HG02943 (cell line): ENCODE data around the gene ZNF438.
A peak's percentile ranks its signal among the peaks of the same experiment; 100 is the strongest.
"Not testable (repeated sequence)": the region's sequence is repeated elsewhere in the genome, so short reads cannot be mapped to it uniquely, and the experiment has no call there.

Experiments used
- ATAC-seq: cut with Tn5 transposase; IDR thresholded peaks from one replicate; pipeline ENCODE4 v1.9.1; 2021; ENCODE audit warnings: mild to moderate bottlenecking, low read depth, moderate library complexity; ENCODE audit not compliant: unreplicated experiment

The ZNF438 gene

DNA sequence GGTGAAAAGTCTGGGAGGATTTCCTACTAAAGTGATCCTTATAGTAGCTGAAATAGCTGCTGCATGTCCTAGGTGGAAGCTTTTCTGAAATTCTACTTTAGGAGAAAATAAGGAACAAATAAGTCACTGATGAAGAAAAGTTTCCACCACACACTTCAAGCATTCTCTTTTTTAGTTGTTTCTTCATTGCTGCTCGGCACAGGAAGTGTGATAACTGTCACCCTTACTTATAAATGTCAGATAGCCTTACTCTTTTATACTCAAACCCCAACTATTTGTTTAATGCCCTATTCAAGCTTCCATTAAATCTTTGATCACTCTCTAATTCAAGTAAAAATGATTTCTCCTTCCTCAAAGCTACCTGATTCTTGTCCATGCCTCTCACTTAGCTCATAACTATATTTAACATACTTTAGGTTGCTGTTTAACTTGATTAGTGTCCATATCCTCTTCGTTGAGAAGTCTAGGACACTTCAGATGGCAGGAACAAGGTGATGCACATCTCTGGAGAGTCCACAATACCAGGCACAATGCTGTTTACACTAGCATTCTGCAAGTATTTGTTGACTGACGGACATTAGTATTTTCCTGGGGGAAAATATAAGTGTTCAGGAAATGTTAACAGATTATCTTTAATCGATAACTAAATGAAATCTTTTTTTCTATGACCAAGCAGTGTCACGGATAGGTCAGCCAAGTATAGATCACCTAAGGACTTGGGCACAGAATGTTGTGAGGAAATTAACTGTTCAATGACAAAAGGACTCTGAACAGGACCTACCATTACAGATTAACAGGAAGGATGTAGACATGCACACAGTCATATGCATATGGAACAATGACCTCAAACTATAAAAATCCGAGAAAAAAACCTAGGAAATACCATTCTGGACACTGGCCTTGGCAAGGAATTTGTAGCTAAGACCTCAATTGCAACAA is 67.4 kb downstream of the ZNF438 start:
- no peak for ATAC-seq

DNA sequence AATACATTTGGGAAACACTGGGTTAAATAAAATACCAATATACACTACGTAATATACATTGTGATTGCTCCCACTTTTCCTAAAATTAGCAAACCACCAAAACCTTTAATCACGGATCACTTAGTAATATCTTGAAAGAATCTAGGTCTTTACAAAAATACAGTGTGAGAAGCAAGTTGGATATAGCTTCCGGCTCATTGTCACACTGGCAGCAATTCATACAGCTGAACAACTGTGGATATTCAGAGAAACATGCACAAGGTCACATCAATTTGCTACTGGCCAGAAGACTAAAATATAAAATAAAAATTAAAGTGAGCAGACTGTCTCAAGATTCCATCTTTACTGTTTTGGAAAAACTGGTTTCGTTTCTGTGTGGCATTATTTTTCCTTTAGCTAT is 69.1 kb downstream of the ZNF438 start:
- ATAC-seq: no peak

DNA sequence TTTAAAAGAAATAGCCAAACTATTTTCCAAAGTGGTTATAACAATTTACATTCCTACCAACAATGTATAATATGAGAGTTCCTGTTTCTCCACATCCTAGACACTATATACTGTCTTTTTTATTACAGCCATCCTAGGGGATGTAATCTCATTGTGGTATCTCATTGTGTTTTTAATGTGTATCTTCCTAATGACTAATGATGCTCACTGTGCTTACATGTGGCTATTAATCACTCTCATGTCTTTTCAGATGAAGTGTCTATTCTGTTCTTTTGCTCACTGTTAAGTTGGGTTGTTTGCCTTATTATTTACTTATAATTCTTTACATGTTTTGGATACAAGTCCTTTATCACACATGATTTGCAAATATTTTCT is 71.8 kb downstream of the ZNF438 start:
- ATAC-seq: no peak

DNA sequence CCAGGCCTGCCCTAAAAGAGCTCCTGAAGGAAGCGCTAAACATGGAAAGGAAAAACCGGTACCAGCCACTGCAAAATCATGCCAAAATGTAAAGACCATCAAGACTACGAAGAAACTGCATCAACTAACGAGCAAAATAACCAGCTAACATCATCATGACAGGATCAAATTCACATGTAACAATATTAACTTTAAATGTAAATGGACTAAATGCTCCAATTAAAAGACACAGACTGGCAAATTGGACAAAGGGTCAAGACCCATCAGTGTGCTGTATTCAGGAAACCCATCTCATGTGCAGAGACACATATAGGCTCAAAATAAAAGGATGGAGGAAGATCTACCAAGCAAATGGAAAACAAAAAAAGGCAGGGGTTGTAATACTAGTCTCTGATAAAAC is 82.4 kb downstream of the ZNF438 start:
- ATAC-seq: not testable (repeated sequence)

DNA sequence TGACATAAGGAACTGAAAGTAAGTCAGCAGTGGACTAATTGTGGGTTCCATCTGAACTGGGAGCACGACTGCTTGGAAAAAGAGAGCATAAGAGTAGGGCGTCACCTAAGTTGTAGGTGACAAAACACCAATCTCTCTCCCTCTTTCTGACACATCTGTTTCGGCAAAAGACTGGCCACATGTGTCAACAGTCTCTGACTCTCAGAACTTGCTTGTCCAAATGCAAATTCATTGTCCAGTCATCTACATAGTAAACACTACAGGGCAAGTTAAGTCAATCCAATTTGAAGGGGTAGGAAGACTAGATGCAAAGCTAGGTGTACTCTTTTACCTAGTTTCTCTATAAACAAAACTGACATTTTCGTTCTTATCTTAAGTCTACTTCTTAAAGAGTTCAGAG is 87.7 kb downstream of the ZNF438 start:
- ATAC-seq: no peak

DNA sequence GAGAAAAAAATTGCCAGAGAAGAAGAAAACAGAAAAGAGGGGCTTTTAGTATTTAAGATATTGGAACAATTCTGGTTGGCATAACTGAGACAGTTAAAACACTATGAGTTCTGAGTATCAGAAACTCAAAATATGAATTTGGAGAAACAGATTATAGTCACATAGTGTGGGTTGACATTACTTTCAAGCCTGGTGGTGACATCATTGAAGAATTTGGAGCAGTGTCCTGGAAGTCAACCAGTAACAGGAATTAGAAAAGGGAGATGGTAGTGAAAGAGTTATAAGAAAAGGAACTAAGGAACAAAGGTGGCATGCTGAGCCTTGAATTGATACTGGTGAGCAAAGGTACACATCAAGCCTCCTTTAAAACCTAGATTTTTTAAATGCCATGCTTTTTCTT is 88.2 kb downstream of the ZNF438 start:
- no peak for ATAC-seq

DNA sequence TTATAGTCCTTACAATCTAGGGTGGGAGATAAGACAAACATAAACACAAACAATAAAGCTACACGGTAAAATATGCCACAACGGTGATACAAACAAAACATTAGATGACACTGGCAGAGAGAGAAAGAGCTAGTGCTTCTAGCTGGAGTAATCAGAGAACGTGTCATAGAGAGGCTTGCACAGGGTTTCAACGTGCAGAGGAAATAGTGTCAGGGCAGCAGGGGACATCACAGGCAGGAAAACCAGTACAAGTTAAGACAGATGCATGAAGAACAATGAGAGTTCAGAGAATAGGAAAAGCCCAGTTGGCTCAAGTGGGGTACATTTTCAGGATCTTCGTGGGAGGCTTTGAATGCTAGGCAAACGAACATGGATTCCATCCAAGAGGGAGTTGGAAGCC is 91.4 kb downstream of the ZNF438 start:
- ATAC-seq: no peak

DNA sequence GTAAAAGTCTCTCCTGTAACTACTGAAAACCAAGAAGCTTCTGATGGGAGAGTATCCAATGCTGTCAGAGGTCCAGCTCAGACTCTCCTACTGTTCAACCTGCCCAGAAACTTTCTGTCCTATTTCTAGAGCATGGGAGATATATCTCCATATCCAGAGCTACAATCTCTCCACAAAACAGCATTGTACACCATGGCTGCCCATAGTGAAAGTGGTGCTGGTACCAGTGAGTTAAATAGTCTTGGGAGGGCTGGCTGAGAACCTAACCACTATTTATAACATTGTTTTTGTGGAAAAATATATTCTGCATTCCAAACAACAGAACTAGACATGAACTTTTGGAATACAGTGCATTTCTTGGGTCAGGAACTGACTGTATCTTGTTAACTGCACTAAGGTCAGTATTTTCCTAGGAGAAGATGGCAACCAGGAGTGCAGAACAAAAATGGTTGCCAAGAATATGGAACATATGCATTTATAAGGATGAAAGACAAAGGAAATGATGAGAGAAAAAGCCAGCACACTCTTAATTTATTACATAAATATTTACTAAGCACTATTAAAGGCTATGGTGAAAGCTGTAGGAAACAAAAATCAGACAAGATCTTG is 91.9 kb downstream of the ZNF438 start:
- no peak for ATAC-seq

DNA sequence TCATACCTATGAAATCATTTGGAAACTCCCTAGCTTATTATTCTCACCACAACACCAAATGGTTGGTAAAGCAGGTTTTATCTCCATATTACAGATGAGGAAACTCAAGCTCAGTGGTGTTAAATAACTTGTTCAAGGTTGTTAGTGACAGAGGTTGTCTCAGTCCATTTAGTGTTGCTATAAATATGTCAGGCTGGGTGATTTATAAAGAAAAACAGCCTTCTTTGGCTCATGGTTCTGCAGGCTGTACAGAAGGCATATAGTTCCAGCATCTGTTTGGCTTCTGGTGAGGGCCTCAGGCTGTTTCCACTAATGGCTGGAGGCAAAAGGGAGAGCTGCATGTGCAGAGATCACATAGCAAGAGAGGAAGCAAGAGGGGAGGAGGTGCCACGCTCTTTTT is 96.6 kb downstream of the ZNF438 start:
- ATAC-seq: no peak

DNA sequence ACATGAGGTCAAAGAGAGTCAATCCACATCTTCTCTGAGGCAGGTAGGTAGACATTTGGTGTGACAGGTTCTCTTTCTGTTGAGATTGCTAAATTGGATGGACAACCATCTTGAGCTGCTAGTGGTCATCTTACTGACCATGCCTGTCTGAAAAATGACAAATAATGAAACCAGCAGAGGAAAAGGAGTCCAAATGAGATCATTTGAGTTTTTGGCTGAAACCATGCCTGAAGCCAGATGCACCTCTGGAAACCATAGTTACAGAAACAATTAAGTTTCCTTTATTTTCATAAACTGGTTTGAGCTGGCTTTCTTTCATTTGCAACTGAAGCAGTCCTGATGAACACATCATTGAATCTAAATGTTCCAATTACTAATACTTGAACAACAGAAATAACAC is 100.6 kb downstream of the ZNF438 start:
- no peak for ATAC-seq

DNA sequence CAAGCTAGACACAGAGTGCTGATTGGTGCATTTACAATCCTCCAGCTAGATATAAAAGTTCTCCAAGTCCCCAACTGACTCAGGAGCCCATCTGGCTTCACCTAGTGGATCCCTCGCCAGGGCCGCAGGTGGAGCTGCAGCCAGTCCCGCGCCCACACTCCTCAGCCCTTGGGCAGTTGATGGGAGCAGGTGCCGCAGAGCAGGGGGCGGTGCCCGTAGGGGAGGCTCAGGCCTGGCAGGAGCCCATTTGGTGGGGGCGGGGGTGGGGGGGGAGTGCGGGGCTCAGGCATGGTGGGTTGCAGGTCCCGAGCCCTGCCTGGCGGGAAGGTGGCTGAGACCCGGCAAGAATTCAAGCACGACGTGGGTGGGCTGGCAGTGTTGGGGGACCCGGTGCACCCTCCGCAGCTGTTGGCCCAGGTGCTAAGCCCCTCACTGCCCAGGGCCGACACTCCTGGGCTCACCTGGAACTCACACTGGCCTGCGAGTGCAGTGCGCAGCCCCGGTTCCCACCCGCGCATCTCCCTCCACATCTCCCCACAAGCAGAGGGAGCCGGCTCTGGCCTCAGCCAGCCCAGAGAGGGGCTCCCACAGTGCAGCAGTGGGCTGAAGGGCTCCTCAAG is 101.7 kb downstream of the ZNF438 start:
- no peak for ATAC-seq

DNA sequence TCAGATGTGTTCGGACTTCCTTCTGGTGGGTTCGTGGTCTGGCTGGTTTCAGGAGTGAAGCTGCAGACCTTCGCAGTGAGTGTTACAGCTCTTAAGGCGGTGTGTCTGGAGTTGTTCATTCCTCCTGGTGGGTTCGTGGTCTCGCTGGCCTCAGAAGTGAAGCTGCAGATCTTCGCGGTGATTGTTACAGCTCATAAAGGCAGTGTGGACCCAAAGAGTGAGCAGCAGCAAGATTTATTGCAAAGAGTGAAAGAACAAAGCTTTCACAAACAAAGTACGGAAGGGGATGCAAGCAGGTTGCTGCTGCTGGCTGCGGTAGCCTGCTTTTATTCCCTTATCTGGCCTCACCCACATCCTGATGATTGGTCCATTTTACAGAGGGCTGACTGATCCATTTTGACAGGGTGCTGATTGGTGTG is 102.3 kb downstream of the ZNF438 start:
- not testable (repeated sequence) for ATAC-seq

DNA sequence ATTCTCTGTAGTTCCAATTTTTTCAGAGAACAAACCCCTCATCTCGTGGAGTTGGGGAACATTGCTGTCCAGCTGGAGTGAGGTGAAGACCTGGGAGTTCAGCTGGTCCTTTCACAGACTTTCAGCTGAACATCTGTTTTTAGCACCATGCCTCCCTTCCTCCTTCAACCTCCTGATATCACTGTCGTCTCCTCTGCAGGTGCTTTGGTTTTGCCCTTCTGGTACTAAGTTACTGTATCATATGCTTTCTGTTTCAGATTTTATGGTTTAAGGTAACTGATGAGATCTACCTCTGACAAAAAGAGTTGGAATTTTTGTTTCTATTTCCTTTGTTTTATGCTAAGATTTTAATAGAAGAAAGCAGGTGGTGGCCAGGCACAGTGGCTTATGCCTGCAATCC is 102.9 kb downstream of the ZNF438 start:
- peak; percentile 78 for ATAC-seq

DNA sequence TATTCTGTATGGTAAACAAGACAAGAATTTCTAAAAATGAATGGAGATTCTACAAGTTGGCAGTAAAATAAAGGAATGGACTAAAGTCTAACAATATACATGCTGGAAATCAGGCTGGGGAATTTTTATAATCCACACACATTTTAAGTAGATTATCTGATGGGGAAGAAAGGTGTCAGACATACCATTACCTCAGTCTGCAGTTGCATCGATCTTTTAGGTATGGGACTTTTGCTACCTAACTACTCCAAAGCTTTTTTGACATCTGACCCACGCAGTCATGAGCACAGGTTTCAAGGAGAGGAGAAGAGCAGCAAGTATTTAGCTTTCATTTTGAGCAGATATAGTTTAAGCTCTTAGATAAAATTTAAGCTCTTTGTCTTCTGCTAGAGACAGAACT is 113.0 kb downstream of the ZNF438 start:
- ATAC-seq: no peak

DNA sequence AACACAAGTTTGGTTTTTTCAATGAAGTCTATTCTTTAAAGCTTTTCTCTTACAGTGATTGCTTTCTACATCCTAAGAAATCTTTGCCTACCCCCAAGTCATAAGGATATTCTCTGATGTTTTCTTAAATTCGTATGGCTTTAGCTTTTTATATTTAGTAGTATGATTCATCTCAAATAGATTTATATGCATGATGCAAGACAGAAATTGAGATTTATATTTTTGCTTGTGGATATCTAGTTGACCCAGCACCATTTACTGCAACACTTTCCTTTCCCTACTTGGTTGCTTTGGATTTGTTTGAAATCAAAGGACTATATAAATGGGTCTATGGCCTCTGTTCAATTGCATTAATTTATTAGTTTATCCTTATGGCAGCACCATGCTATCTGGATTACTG is 113.9 kb downstream of the ZNF438 start:
- no peak for ATAC-seq

DNA sequence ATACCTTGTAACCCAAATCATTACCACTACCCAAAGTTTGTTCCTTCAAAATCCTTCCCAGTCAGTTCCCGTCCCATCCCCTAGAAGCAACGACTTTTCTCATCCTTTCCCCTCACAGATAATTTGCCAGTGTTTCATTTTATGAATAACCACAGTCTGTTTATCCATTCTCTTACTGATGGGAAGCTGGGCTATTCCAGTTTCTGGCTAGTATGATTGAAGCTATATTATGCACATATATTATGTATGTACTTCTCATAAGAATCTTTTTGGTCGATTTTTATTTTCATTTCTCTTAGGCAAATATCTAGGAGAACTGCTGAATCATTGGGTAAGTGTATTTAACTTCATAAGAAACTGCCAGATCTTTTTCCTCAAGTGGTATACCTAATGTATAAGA is 114.6 kb downstream of the ZNF438 start:
- no peak for ATAC-seq

DNA sequence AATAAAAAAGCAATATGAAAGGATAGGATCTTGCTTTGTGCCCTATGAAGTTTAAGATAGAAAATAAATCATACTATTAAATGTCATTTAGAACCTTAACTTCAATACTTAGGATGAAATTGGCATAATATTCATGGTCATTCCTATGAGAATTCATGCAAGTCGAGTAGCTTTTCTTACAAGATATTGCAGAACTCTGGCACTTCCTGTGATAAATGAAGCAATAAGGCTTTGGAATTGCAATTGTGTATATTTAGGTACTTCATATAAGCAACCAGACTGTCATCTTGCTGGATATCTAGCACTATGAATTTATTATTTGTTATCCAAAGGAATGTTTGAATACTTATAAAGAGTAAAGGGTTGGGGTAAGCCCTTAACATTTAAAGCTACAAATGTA is 116.5 kb downstream of the ZNF438 start:
- no peak for ATAC-seq

DNA sequence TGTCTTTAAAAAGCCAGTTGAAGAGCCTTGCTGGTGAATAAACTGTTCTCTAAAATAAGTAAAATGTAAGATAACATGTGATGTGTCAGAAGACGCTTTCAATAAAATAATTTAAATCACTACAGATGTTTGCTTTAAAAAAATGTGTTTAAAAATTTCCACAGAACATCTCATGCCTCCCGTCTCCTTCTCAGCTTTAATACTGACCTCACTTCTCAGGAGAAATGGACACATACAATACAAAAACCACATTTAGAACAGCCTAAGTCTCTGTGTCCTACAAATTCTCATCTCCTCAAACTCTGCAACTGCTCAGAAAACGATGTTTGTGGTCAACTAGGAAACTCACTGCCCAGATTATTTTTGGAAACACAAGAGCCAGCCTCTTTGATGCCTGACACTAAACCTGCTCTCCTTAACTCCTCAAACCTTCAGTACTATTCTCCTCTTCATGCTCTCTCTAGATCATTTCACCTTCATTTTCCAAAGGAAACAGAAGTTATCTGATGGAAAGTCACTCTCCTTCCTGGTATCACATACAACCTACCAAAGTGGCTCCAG is 120.3 kb downstream of the ZNF438 start:
- ATAC-seq: no peak

DNA sequence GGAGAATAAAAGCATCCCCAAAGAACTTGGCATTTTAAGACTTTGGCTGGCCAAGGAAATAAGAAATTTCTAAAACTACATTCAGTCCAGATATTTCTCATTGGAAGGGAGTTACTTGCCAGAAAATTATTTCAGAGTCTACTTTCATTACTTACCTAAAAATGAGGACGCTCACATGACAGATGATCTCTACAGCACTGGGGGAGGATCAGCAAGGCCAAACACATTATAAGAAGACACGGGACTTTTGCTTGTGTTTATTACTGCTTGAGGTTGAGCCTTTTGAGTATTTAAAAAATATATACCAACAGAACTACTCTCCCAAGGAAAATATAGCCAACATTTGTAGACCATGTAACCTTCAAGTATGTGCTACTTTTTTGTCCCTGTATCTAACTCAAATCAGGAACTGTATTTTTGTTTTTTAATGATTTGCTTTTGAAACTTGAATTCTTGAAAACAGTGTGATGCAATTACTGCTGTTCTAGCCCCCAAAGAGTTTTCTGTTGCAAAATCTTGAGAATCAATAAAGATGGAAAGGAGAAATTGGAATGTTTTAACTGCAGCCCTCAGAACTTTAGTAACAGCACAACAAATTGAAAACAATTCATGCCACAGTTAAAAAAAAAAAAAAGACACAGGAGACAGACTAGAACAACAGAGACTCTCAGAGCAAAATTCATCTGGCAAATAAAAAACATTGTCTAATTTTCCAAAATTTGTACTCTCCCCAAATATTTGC is 128.1 kb downstream of the ZNF438 start:
- no peak for ATAC-seq

DNA sequence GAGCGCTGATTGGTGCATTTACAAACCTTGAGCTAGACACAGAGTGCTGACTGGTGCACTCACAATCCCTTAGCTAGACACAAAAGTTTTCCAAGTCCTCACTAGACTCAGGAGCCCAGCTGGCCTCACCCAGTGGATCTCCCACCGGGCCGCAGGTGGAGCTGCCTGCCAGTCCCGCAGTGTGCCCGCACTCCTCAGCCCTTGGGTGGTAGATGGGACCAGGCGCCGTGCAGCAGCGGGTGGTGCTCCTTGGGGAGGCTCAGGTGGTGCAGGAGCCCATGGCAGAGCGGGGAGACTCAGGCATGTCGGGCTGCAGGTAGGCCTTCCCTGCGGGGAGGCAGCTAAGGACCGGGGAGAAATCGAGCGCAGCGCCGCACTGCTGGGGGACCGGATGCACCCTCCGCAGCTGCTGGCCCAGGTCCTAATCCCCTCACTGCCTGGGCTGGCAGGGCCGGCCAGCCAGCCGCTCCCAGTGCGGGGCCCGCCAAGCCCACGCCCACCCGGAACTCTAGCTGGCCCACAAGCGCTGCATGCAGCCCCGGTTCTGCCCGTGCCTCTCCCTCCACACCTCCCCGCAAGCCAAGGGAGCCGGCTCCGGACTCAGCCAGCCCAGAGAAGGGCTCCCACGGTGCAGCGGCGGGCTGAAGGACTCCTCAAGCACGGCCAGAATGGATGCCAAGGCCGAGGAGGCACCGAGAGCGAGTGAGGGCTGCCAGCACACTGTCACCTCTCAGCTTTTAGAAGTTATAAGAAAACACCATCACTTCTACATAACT is 128.9 kb downstream of the ZNF438 start:
- ATAC-seq: no peak
